Neural cell (in vitro differentiated cells): Measurements from ENCODE around the gene ADRM1. TPM values are rescaled to one million over a fixed set of nuclear protein-coding genes. Genes with fewer than 3 reads are reported as not detected.

Experiments
- H2AFZ ChIP-seq: fragments of 200-600, 300-800 bp; sonication (generic), shearing (Covaris generic); 2 replicates; pipeline ENCODE4 v1.6.0; 2014; ENCODE audit warnings: low read depth, mild to moderate bottlenecking, antibody characterized with exemption, low read length, moderate library complexity
- H3F3A ChIP-seq: fragments of 200-600 bp; shearing (Covaris generic); 2 replicates; pipeline ENCODE4 v1.6.1; 2016; ENCODE audit warnings: mild to moderate bottlenecking, moderate library complexity, mixed read lengths, antibody characterized with exemption, low read length; ENCODE audit not compliant: insufficient read depth, poor library complexity, severe bottlenecking
- H3K27ac ChIP-seq: fragments of 200-600, 300-800 bp; sonication (generic), shearing (Covaris generic); 2 replicates; pipeline ENCODE4 v1.5.1; 2014; ENCODE audit warnings: mild to moderate bottlenecking, low read length, moderate library complexity
- H3K27me3 ChIP-seq: fragments of 300-800, 200-600 bp; sonication (generic), shearing (Covaris generic); 2 replicates; pipeline ENCODE4 v1.6.0; 2014; ENCODE audit warnings: mild to moderate bottlenecking, low read depth, low read length, moderate library complexity; ENCODE audit not compliant: insufficient read depth
- H3K36me3 ChIP-seq: fragments of 300-800, 200-600 bp; sonication (generic), shearing (Covaris generic); 2 replicates; pipeline ENCODE4 v1.5.1; 2014; ENCODE audit warnings: mild to moderate bottlenecking, antibody characterized with exemption, low read length, moderate library complexity; ENCODE audit not compliant: insufficient read depth
- H3K4me2 ChIP-seq: fragments of 300-800, 200-600 bp; sonication (generic), shearing (Covaris generic); 2 replicates; pipeline ENCODE4 v1.6.0; 2014; ENCODE audit warnings: mild to moderate bottlenecking, low read length
- H3K4me3 ChIP-seq: fragments of 300-800, 200-600 bp; sonication (generic), shearing (Covaris generic); 2 replicates; pipeline ENCODE4 v1.5.1; 2014; ENCODE audit warnings: mild to moderate bottlenecking, low read length, moderate library complexity
- H3K79me2 ChIP-seq: fragments of 200-600 bp; shearing (Covaris generic); replicated peaks from 2 replicates; pipeline ENCODE4 v1.6.0; 2014; ENCODE audit warnings: mild to moderate bottlenecking, low read length, moderate library complexity; ENCODE audit not compliant: insufficient read depth
- H3K9ac ChIP-seq: fragments of 300-800, 200-600 bp; sonication (generic), shearing (Covaris generic); 2 replicates; pipeline ENCODE4 v1.6.1; 2016; ENCODE audit warnings: mild to moderate bottlenecking, low read length, mixed read lengths
- H3K9me2 ChIP-seq: fragments of 200-600 bp; shearing (Covaris generic); 2 replicates; pipeline ENCODE4 v1.6.1; 2016; ENCODE audit warnings: mild to moderate bottlenecking, low read length, mixed read lengths; ENCODE audit not compliant: insufficient read depth
- H3K9me3 ChIP-seq: fragments of 200-600, 300-800 bp; sonication (generic), shearing (Covaris generic); 2 replicates; pipeline ENCODE4 v1.6.1; 2016; ENCODE audit warnings: mild to moderate bottlenecking, mixed run types, low read length, moderate library complexity, mixed read lengths
- H4K20me1 ChIP-seq: fragments of 200-600 bp; shearing (Covaris generic); 2 replicates; pipeline ENCODE4 v1.6.1; 2016; ENCODE audit warnings: mild to moderate bottlenecking, mixed run types; ENCODE audit not compliant: insufficient read depth
- CTCF ChIP-seq: fragments of 450-650 bp; IDR thresholded peaks from 2 replicates; pipeline ENCODE4 v1.5.1; 2014; ENCODE audit warnings: antibody characterized with exemption, mild to moderate bottlenecking, moderate library complexity; ENCODE audit not compliant: poor library complexity, severe bottlenecking
- EP300 ChIP-seq: fragments of 450-650 bp; conservative IDR thresholded peaks from 2 replicates; pipeline ENCODE4 v1.6.1; 2014; ENCODE audit warnings: antibody characterized with exemption, mild to moderate bottlenecking, moderate library complexity; ENCODE audit not compliant: poor library complexity, severe bottlenecking
- EZH2 ChIP-seq: fragments of 200-600, 300-800 bp; shearing (Covaris generic), sonication (generic); IDR thresholded peaks from 2 replicates; pipeline ENCODE4 v1.6.1; 2014; ENCODE audit warnings: antibody characterized with exemption, low read length, borderline replicate concordance, mild to moderate bottlenecking; ENCODE audit not compliant: insufficient read depth, poor library complexity, severe bottlenecking
- MXI1 ChIP-seq: fragments of 450-650 bp; conservative IDR thresholded peaks from 2 replicates; pipeline ENCODE4 v1.6.1; 2014; ENCODE audit warnings: antibody characterized with exemption, mild to moderate bottlenecking; ENCODE audit not compliant: poor library complexity, severe bottlenecking
- POLR2AphosphoS5 ChIP-seq: IDR thresholded peaks from 2 replicates; pipeline ENCODE4 v1.6.1; 2012
- RAD21 ChIP-seq: fragments of 450-650 bp; conservative IDR thresholded peaks from 2 replicates; pipeline ENCODE4 v1.6.1; 2014; ENCODE audit warnings: antibody characterized with exemption, mild to moderate bottlenecking, moderate library complexity
- REST ChIP-seq: IDR thresholded peaks from 2 replicates; pipeline ENCODE4 v1.6.1; 2012; ENCODE audit warnings: borderline replicate concordance
- SMC3 ChIP-seq: fragments of 450-650 bp; conservative IDR thresholded peaks from 2 replicates; pipeline ENCODE4 v1.6.1; 2014; ENCODE audit warnings: antibody characterized with exemption, mild to moderate bottlenecking, moderate library complexity; ENCODE audit not compliant: poor library complexity
- TAF1 ChIP-seq: IDR thresholded peaks from 2 replicates; pipeline ENCODE4 v1.6.1; 2012; ENCODE audit warnings: low read depth
- polyA plus RNA-seq: library from polyadenylated mRNA; depleted of rRNA; stranded (reverse); fragments of >200 nt; gene quantifications from 2 replicates; pipeline ENCODE4 v1.2.3, GENCODE V29; 2014

Gene ADRM1
- polyA plus RNA-seq, 1 donor from 2014 or later: 111 TPM

GRCh38 chr20:62357681-62358080 lies 54.9 kb downstream of the ADRM1 start:
- no peak overlapping the region for H3K4me2 ChIP-seq
- no peak overlapping the region for H2AFZ ChIP-seq
- H3K4me3 ChIP-seq: no peak overlapping the region
- no peaks in the 10 kb centered on the region for H3K79me2 ChIP-seq
- H3F3A ChIP-seq: no peaks in the 10 kb centered on the region
- TF ChIP-seq POLR2AphosphoS5 (no peak), EZH2 (no peak), CTCF (no peak), TAF1 (no peak), RAD21 (no peak), MXI1 (no peak), REST (no peak), EP300 (no peak), SMC3 (no peak)
- H4K20me1 ChIP-seq: no peaks in the 10 kb centered on the region
- no peak overlapping the region for H3K27ac ChIP-seq
- no peaks in the 10 kb centered on the region for H3K36me3 ChIP-seq
- H3K27me3 ChIP-seq: no peaks in the 10 kb centered on the region
- H3K9me3 ChIP-seq: no peaks in the 10 kb centered on the region
- no peaks in the 10 kb centered on the region for H3K9me2 ChIP-seq
- no peak overlapping the region for H3K9ac ChIP-seq

Other genes with a start within 250 kb of the ADRM1 start
- 10.2 and 26.4 TPM in 2 replicates for gene TAF4, start 237.1 kb upstream of the ADRM1 start, polyA plus RNA-seq
- 207 and 213 TPM in 2 replicates for gene LSM14B, start 180.5 kb upstream of the ADRM1 start, polyA plus RNA-seq
- gene PSMA7, start 159.6 kb upstream of the ADRM1 start, polyA plus RNA-seq: 871 and 874 TPM in 2 replicates
- gene SS18L1, start 159.2 kb upstream of the ADRM1 start, polyA plus RNA-seq: 117 and 132 TPM in 2 replicates
- 22.4 and 36.1 TPM in 2 replicates for gene MTG2, start 120.0 kb upstream of the ADRM1 start, polyA plus RNA-seq
- 1.7 and 2.8 TPM in 2 replicates for gene HRH3, start 82.7 kb upstream of the ADRM1 start, polyA plus RNA-seq
- 37.5 and 41.5 TPM in 2 replicates for gene OSBPL2, start 64.5 kb upstream of the ADRM1 start, polyA plus RNA-seq
- 21.6 and 27.2 TPM in 2 replicates for gene LAMA5, start 64.3 kb downstream of the ADRM1 start, polyA plus RNA-seq
- gene RPS21, start 84.1 kb downstream of the ADRM1 start, polyA plus RNA-seq: 1,158 and 1,633 TPM in 2 replicates
- gene CABLES2, start 104.3 kb downstream of the ADRM1 start, polyA plus RNA-seq: 8.3 and 8.6 TPM in 2 replicates
- not detected in 2 replicates for gene RBBP8NL, start 124.5 kb downstream of the ADRM1 start, polyA plus RNA-seq
- not detected in 2 replicates for gene GATA5, start 173.0 kb downstream of the ADRM1 start, polyA plus RNA-seq